ENCODE results near the gene FGGY.

DNA sequence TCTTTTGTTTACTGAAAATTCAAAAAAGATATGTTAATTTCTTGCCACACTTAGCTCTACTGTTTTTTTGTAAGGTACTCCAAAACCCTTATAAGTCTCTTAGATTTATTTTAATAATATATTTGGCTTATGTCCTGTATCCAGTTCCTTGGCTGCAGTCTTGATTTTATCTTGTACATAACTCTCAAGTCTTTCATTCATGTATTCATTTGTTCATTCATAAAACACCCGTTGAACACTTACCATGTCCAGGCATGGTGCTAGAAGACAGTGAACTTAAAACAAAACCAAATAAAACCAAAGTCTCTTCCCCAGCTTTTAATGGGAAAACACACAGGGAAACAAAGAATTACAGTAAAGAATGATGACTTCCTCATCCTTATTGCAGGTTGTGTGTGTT is 215.8 kb downstream of the FGGY start:
- no peak for TF ChIP-seq ZNF202 (tag by site-specific recombination; IDR thresholded peaks at IDR 0.05; ENCODE audit: borderline replicate concordance)
- TF ChIP-seq PATZ1 (tag by site-specific recombination; IDR thresholded peaks at IDR 0.05): no peak
- no peak for TF ChIP-seq CTCF (tag by site-specific recombination; IDR thresholded peaks at IDR 0.05)
- no peak for TF ChIP-seq ELK4 (IDR thresholded peaks at IDR 0.05; ENCODE audit: borderline replicate concordance, low read depth, low read length)
- TF ChIP-seq ZNF596 (tag by site-specific recombination; IDR thresholded peaks at IDR 0.05): no peak

Measured in HEK293 (cell line).